ENCODE results near the gene MRGPRD.

Gene MRGPRD

GRCh38 chr11:68950762-68951161 is 30.0 kb downstream of the MRGPRD start:
- TF ChIP-seq, protein P1, sequence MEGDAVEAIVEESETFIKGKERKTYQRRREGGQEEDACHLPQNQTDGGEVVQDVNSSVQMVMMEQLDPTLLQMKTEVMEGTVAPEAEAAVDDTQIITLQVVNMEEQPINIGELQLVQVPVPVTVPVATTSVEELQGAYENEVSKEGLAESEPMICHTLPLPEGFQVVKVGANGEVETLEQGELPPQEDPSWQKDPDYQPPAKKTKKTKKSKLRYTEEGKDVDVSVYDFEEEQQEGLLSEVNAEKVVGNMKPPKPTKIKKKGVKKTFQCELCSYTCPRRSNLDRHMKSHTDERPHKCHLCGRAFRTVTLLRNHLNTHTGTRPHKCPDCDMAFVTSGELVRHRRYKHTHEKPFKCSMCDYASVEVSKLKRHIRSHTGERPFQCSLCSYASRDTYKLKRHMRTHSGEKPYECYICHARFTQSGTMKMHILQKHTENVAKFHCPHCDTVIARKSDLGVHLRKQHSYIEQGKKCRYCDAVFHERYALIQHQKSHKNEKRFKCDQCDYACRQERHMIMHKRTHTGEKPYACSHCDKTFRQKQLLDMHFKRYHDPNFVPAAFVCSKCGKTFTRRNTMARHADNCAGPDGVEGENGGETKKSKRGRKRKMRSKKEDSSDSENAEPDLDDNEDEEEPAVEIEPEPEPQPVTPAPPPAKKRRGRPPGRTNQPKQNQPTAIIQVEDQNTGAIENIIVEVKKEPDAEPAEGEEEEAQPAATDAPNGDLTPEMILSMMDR (IDR thresholded peaks at IDR 0.05; ENCODE audit: low read depth, low read length, missing control alignments): no peak
- no peak overlapping the region for H3K4me3 ChIP-seq (ENCODE audit: low read depth, low read length)
- DNase-seq (ENCODE audit: low read depth): no peak

DNA sequence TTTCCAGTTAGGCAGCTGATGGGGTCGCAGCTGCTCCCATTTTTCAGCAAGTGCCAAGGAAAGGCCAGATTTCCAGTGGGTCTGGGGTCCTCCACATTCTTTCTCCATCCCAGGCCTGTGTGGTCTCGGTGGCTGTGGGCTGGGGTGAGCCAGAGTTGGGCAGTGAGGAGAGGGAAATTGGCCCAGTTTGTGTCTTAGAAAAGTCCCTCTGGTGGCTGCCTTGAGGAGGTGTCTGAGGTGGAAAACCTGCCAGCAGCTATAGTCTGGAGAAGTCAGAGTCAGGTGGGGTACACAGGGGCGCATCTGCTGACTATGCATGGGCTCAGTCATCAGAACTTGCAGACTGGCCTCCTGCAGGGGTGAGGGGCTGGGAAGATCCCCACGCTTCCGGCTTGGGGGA is 30.5 kb downstream of the MRGPRD start:
- DNase-seq (ENCODE audit: low read depth): no peak
- TF ChIP-seq, protein P1 (IDR thresholded peaks at IDR 0.05; ENCODE audit: low read depth, low read length, missing control alignments): peak; percentile 56

GRCh38 chr11:68948935-68949334 is 31.9 kb downstream of the MRGPRD start:
- H3K4me3 ChIP-seq (ENCODE audit: low read depth, low read length): no peak overlapping the region
- TF ChIP-seq, protein P1 (IDR thresholded peaks at IDR 0.05; ENCODE audit: low read depth, low read length, missing control alignments): no peak
- DNase-seq (ENCODE audit: low read depth): no peak

More for the DNA sequence above, 30.5 kb downstream of the MRGPRD start:
- no peak overlapping the region for H3K4me3 ChIP-seq (ENCODE audit: low read depth, low read length)

DNA sequence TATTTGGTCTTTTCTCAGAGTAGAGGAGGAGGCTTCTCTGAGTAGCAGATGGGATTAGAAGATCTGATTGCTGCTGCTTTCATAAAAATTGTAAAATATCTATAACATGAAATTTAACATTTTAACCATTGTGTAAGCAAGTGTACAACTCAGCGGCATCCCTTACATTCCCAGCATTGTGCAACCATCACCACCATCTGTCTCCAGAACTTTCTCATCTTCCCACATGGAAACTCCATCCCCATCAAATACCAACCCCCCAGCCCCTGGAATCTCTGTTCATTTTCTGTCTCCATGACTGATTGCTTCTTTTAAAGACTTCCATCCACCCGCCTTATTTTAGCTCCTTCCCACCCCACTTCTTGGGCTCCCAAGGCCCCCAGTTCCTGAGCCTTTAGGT is 32.3 kb downstream of the MRGPRD start:
- TF ChIP-seq, protein P1 (IDR thresholded peaks at IDR 0.05; ENCODE audit: low read depth, low read length, missing control alignments): no peak
- H3K4me3 ChIP-seq (ENCODE audit: low read depth, low read length): no peak overlapping the region
- no peak for DNase-seq (ENCODE audit: low read depth)

DNA sequence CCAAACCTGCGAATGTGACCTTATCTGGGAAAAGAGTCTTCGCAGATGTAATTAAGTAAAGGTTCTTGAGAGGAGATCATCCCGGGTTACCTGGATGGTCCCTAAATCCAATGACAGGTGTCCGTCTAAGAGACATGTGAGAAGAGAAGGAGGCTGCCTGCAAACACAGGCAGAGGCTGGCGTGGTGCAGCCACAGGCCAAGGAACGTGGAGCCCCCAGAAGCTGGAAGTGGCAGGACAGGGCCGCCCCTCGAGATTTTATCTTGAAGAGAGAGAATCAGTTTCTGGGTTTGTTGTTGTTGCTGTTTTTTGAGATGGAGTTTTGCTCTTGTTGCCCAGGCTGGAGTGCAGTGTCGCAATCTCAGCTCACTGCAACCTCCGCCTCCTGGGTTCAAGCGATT is 33.6 kb downstream of the MRGPRD start:
- TF ChIP-seq, protein P1 (IDR thresholded peaks at IDR 0.05; ENCODE audit: low read depth, low read length, missing control alignments): no peak
- H3K4me3 ChIP-seq (ENCODE audit: low read depth, low read length): no peak overlapping the region
- no peak for DNase-seq (ENCODE audit: low read depth)

DNA sequence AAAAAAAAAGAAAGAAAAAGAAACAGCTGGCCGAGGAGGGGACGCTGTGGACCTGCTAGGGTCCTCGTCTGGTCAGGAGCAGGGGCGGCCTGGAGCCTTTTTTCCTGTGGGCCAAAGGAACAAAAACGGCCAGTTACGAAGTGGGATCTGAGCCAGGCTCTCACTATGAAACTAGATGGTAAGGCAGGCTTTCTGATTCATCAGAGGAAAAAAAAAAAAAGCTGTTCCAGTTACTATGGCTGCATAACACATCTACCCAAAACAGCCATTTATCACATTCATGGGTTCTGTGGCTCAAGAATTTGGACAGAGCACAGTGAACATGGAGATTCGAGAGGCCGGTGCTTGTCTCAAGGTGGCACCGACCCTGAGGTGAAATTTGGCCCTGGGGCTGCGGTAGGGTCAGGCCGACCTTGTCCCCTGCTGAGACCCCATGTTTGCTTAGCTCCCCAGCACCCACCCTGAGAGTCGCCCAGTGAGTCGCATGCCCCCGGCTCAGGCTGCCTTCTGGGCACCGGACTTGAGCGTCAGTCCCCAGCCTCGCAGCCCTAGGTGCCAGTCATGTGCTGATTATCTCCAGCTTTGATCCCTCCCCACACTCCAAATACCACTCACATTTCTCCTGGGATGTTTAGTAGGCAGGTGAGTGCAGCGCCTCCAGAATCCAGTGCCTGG is 34.2 kb downstream of the MRGPRD start:
- no peak for DNase-seq (ENCODE audit: low read depth)
- H3K4me3 ChIP-seq (ENCODE audit: low read depth, low read length): no peak overlapping the region

More for the DNA sequence above, 34.2 kb downstream of the MRGPRD start:
- TF ChIP-seq, protein P1 (IDR thresholded peaks at IDR 0.05; ENCODE audit: low read depth, low read length, missing control alignments): no peak
